Mammary epithelial cell (primary cell): ENCODE measurements around the gene MSRB3.

Experiments used
- EZH2 ChIP-seq: IDR thresholded peaks from 2 replicates; pipeline ENCODE4 v1.6.1; 2012; ENCODE audit warnings: low read length, inconsistent platforms, borderline replicate concordance
- TF ChIP-seq, protein P1 (sequence below), 2 donors: IDR thresholded peaks in 1 of 2; conservative IDR thresholded peaks in 1 of 2; 2 replicates each; pipeline ENCODE4 v1.5.1; 2011 to 2012; ENCODE audit warnings: inconsistent platforms in 2 of 2, low read length in 2 of 2, mild to moderate bottlenecking in 2 of 2, control low read depth in 1 of 2, low read depth in 1 of 2; ENCODE audit not compliant: insufficient read depth in 1 of 2; ENCODE audit errors: extremely low read depth in 1 of 2

DNA sequence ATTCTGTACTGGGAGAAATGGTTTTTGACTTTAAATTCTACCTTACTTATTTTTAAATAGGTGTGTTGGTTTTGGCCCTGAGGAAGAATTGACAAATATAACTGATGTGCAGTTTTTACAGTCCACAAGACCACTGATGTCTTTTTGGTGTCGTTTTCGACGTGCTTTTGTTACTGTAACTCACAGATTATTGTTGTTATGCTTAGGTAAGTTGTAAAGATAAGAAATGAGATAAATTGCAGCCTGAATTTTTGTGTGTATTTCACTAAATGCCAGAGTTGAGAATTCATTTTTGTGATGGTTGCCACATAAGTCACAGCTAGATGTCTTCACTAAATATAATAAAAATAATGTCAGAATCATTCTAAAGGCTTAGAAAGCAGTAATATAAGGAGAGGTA, 39.9 kb upstream of the MSRB3 start:
- no peak for TF ChIP-seq EZH2
- TF ChIP-seq, protein P1, sequence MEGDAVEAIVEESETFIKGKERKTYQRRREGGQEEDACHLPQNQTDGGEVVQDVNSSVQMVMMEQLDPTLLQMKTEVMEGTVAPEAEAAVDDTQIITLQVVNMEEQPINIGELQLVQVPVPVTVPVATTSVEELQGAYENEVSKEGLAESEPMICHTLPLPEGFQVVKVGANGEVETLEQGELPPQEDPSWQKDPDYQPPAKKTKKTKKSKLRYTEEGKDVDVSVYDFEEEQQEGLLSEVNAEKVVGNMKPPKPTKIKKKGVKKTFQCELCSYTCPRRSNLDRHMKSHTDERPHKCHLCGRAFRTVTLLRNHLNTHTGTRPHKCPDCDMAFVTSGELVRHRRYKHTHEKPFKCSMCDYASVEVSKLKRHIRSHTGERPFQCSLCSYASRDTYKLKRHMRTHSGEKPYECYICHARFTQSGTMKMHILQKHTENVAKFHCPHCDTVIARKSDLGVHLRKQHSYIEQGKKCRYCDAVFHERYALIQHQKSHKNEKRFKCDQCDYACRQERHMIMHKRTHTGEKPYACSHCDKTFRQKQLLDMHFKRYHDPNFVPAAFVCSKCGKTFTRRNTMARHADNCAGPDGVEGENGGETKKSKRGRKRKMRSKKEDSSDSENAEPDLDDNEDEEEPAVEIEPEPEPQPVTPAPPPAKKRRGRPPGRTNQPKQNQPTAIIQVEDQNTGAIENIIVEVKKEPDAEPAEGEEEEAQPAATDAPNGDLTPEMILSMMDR (conservative IDR thresholded peaks at IDR 0.05 in 1 of 2, IDR thresholded peaks at IDR 0.05 in 1 of 2; ENCODE audit: extremely low read depth in 1 of 2, insufficient read depth in 1 of 2, low read depth in 1 of 2, low read length in 2 of 2) = no peak
